ENCODE data around the gene CYP2U1. TPM values are rescaled to one million over a fixed set of nuclear protein-coding genes. Genes with fewer than 3 reads are reported as not detected.

The CYP2U1 gene
- total RNA-seq (2021; ENCODE audit: unreplicated experiment) = 1.2 TPM
- 1.1 TPM for polyA plus RNA-seq (2012; ENCODE audit: insufficient read length)
- Bru-seq, nascent RNA = percentile 31 among the genes with signal in this experiment
- BruChase-seq, experiment 1, labeled RNA remaining after a 2-hour chase = percentile 33 among the genes with signal in this experiment
- percentile 44 among the genes with signal in this experiment for BruChase-seq, experiment 2, labeled RNA remaining after a 6-hour chase
- long read RNA-seq, full-length matches to known transcripts = 2 of 7 reads
- long read RNA-seq, partial matches to known transcripts = 1 of 7 reads
- long read RNA-seq, other reads (novel, unspliced or antisense) = 4 of 7 reads

- Histone ChIP-seq H3K36me3 (ENCODE audit: control insufficient read depth, insufficient read depth, low read length) (no peaks in the 10 kb centered on the region), H3K9me3 (ENCODE audit: control insufficient read depth, insufficient read depth, low read depth, low read length) (no peaks in the 10 kb centered on the region), H3K27ac (ENCODE audit: low read length) (no peak within 1 kb of the TSS), H3K4me3 (ENCODE audit: low read depth in 2 of 2, low read length in 2 of 2) (peak within 1 kb of the TSS; percentile 63 to 75), H3K27me3 (ENCODE audit: control insufficient read depth, insufficient read depth, low read length) (no peaks in the 10 kb centered on the region), H3K4me1 (ENCODE audit: control insufficient read depth, insufficient read depth, low read length) (no peaks in the 10 kb centered on the region)
- CTCF ChIA-PET = interaction anchor here (0.6 kb wide), 1 partner anchor 55 kb away, joined by 3 read pairs; no protein-coding TSS in a partner anchor
- POLR2A ChIA-PET = no interaction called here
- TF ChIP-seq SIN3A (IDR thresholded peaks at IDR 0.05; ENCODE audit: borderline replicate concordance, insufficient read depth, low read depth, low read length) (0 out of 2 replicates have a peak, but pooled peaks have one; percentile 57), POLR2AphosphoS5 (IDR thresholded peaks at IDR 0.05; ENCODE audit: low read depth, low read length) (no peak)
- ATAC-seq (peak; percentile 99), DNase-seq (ENCODE audit: low read depth, low spot score) (peak; percentile 15)
- in situ Hi-C loops (cut with HindIII; ENCODE audit: low pct_unique_long_range_greater_than_20kb, low sequenced_read_pairs) = no loop called here
- BruUV-seq (replicated peaks) = no TSS peak
- intact Hi-C loops (cut with micrococcal nuclease; ENCODE audit: unreplicated experiment) = no loop called here
Observed at GRCh38 chr4:107930821-107931774, at the start of gene CYP2U1. Gene CYP2U1, plus strand, starts transcription at chr4:107931549. Its CDS starts 95 bp downstream, at chr4:107931644.

- TF ChIP-seq TCF7L2 (IDR thresholded peaks at IDR 0.05; ENCODE audit: low read depth, low read length) = no peak
- TF ChIP-seq CTCF (IDR thresholded peaks at IDR 0.05) = no peak
- TF ChIP-seq REST (IDR thresholded peaks at IDR 0.05; ENCODE audit: insufficient read depth in 1 of 2, low read depth in 2 of 2, low read length in 1 of 2) = no peak
- TF ChIP-seq SIN3A (IDR thresholded peaks at IDR 0.05; ENCODE audit: borderline replicate concordance, insufficient read depth, low read depth, low read length) = no peak
- TF ChIP-seq POLR2AphosphoS5 (IDR thresholded peaks at IDR 0.05; ENCODE audit: low read depth, low read length) = no peak
- intact Hi-C loops (cut with micrococcal nuclease; ENCODE audit: unreplicated experiment) = no loop called here
- ATAC-seq (no peak), DNase-seq (ENCODE audit: low read depth, low spot score) (no peak)
- Histone ChIP-seq H3K27me3 (ENCODE audit: control insufficient read depth, insufficient read depth, low read length) (no peaks in the 10 kb centered on the region), H3K27ac (ENCODE audit: low read length) (no peak overlapping the region), H3K36me3 (ENCODE audit: control insufficient read depth, insufficient read depth, low read length) (no peaks in the 10 kb centered on the region), H3K4me1 (ENCODE audit: control insufficient read depth, insufficient read depth, low read length) (no peaks in the 10 kb centered on the region), H3K9me3 (ENCODE audit: control insufficient read depth, insufficient read depth, low read depth, low read length) (peaks cover 8% of the 10 kb centered on the region; the same call in 1 of the 2 replicates), H3K4me3 (ENCODE audit: low read depth in 2 of 2, low read length in 2 of 2) (no peak overlapping the region)
- in situ Hi-C loops (cut with HindIII; ENCODE audit: low pct_unique_long_range_greater_than_20kb, low sequenced_read_pairs) = no loop called here
- CTCF ChIA-PET = no interaction called here
- BruUV-seq (replicated peaks) = no TSS peak
- POLR2A ChIA-PET = no interaction called here
Observed at GRCh38 chr4:107885865-107886264, 45.5 kb upstream of the CYP2U1 start.

Measured in Panc1 (cell line).